Measurements from ENCODE around the gene PALLD.

DNA sequence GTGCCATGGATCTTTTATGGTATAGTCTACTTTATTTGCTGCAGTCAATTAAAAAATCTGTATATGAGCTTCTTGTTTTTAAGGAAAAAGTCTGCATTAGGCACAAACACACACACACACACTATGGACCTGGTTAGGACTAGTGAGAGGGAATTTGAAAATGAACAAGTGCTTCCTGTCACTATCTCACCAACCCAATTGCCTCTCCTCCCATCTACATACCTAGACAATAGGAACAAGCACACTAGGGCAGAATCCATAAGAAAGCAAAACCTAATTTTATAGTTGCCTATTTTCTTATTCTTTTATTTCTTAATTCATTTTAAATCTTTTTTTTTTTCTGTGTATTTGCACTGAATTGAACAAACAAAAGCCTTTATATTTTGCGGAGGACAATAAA is 22.7 kb downstream of the PALLD start:
- TF ChIP-seq, protein P1, sequence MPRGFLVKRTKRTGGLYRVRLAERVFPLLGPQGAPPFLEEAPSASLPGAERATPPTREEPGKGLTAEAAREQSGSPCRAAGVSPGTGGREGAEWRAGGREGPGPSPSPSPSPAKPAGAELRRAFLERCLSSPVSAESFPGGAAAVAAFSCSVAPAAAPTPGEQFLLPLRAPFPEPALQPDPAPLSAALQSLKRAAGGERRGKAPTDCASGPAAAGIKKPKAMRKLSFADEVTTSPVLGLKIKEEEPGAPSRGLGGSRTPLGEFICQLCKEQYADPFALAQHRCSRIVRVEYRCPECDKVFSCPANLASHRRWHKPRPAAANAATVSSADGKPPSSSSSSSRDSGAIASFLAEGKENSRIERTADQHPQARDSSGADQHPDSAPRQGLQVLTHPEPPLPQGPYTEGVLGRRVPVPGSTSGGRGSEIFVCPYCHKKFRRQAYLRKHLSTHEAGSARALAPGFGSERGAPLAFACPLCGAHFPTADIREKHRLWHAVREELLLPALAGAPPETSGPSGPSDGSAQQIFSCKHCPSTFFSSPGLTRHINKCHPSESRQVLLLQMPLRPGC (tag by site-specific recombination; IDR thresholded peaks at IDR 0.05), result no peak
- TF ChIP-seq, protein P2, sequence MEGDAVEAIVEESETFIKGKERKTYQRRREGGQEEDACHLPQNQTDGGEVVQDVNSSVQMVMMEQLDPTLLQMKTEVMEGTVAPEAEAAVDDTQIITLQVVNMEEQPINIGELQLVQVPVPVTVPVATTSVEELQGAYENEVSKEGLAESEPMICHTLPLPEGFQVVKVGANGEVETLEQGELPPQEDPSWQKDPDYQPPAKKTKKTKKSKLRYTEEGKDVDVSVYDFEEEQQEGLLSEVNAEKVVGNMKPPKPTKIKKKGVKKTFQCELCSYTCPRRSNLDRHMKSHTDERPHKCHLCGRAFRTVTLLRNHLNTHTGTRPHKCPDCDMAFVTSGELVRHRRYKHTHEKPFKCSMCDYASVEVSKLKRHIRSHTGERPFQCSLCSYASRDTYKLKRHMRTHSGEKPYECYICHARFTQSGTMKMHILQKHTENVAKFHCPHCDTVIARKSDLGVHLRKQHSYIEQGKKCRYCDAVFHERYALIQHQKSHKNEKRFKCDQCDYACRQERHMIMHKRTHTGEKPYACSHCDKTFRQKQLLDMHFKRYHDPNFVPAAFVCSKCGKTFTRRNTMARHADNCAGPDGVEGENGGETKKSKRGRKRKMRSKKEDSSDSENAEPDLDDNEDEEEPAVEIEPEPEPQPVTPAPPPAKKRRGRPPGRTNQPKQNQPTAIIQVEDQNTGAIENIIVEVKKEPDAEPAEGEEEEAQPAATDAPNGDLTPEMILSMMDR (tag by site-specific recombination; IDR thresholded peaks at IDR 0.05), result no peak
- TF ChIP-seq, protein P3, sequence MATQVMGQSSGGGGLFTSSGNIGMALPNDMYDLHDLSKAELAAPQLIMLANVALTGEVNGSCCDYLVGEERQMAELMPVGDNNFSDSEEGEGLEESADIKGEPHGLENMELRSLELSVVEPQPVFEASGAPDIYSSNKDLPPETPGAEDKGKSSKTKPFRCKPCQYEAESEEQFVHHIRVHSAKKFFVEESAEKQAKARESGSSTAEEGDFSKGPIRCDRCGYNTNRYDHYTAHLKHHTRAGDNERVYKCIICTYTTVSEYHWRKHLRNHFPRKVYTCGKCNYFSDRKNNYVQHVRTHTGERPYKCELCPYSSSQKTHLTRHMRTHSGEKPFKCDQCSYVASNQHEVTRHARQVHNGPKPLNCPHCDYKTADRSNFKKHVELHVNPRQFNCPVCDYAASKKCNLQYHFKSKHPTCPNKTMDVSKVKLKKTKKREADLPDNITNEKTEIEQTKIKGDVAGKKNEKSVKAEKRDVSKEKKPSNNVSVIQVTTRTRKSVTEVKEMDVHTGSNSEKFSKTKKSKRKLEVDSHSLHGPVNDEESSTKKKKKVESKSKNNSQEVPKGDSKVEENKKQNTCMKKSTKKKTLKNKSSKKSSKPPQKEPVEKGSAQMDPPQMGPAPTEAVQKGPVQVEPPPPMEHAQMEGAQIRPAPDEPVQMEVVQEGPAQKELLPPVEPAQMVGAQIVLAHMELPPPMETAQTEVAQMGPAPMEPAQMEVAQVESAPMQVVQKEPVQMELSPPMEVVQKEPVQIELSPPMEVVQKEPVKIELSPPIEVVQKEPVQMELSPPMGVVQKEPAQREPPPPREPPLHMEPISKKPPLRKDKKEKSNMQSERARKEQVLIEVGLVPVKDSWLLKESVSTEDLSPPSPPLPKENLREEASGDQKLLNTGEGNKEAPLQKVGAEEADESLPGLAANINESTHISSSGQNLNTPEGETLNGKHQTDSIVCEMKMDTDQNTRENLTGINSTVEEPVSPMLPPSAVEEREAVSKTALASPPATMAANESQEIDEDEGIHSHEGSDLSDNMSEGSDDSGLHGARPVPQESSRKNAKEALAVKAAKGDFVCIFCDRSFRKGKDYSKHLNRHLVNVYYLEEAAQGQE (tag by site-specific recombination; IDR thresholded peaks at IDR 0.05), result no peak
- TF ChIP-seq, protein P4, sequence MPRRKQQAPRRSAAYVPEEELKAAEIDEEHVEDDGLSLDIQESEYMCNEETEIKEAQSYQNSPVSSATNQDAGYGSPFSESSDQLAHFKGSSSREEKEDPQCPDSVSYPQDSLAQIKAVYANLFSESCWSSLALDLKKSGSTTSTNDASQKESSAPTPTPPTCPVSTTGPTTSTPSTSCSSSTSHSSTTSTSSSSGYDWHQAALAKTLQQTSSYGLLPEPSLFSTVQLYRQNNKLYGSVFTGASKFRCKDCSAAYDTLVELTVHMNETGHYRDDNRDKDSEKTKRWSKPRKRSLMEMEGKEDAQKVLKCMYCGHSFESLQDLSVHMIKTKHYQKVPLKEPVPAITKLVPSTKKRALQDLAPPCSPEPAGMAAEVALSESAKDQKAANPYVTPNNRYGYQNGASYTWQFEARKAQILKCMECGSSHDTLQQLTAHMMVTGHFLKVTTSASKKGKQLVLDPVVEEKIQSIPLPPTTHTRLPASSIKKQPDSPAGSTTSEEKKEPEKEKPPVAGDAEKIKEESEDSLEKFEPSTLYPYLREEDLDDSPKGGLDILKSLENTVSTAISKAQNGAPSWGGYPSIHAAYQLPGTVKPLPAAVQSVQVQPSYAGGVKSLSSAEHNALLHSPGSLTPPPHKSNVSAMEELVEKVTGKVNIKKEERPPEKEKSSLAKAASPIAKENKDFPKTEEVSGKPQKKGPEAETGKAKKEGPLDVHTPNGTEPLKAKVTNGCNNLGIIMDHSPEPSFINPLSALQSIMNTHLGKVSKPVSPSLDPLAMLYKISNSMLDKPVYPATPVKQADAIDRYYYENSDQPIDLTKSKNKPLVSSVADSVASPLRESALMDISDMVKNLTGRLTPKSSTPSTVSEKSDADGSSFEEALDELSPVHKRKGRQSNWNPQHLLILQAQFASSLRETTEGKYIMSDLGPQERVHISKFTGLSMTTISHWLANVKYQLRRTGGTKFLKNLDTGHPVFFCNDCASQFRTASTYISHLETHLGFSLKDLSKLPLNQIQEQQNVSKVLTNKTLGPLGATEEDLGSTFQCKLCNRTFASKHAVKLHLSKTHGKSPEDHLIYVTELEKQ (tag by site-specific recombination; IDR thresholded peaks at IDR 0.05; ENCODE audit: borderline replicate concordance), result no peak
- TF ChIP-seq, protein P5, sequence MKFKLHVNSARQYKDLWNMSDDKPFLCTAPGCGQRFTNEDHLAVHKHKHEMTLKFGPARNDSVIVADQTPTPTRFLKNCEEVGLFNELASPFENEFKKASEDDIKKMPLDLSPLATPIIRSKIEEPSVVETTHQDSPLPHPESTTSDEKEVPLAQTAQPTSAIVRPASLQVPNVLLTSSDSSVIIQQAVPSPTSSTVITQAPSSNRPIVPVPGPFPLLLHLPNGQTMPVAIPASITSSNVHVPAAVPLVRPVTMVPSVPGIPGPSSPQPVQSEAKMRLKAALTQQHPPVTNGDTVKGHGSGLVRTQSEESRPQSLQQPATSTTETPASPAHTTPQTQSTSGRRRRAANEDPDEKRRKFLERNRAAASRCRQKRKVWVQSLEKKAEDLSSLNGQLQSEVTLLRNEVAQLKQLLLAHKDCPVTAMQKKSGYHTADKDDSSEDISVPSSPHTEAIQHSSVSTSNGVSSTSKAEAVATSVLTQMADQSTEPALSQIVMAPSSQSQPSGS (tag by site-specific recombination; IDR thresholded peaks at IDR 0.05; ENCODE audit: low read depth), result no peak
- no peak for TF ChIP-seq ZNF629 (tag by site-specific recombination; IDR thresholded peaks at IDR 0.05)
- TF ChIP-seq KLF16 (tag by site-specific recombination; IDR thresholded peaks at IDR 0.05), result no peak
- no peak for TF ChIP-seq ZNF776 (tag by site-specific recombination; IDR thresholded peaks at IDR 0.05; ENCODE audit: borderline replicate concordance)
- no peak for TF ChIP-seq YY1 (tag by site-specific recombination; IDR thresholded peaks at IDR 0.05)
- TF ChIP-seq TCF7L2 (IDR thresholded peaks at IDR 0.05; ENCODE audit: borderline replicate concordance, low read depth, low read length), result no peak
- no peak for TF ChIP-seq ZNF777 (tag by site-specific recombination; IDR thresholded peaks at IDR 0.05; ENCODE audit: borderline replicate concordance)
- TF ChIP-seq ZNF335 (tag by site-specific recombination; conservative IDR thresholded peaks at IDR 0.05), result no peak
- TF ChIP-seq ZBTB7A (tag by site-specific recombination; IDR thresholded peaks at IDR 0.05; ENCODE audit: low read depth), result no peak

All from HEK293 (cell line).